ENCODE data around the gene GASK1B.

The GASK1B gene

DNA sequence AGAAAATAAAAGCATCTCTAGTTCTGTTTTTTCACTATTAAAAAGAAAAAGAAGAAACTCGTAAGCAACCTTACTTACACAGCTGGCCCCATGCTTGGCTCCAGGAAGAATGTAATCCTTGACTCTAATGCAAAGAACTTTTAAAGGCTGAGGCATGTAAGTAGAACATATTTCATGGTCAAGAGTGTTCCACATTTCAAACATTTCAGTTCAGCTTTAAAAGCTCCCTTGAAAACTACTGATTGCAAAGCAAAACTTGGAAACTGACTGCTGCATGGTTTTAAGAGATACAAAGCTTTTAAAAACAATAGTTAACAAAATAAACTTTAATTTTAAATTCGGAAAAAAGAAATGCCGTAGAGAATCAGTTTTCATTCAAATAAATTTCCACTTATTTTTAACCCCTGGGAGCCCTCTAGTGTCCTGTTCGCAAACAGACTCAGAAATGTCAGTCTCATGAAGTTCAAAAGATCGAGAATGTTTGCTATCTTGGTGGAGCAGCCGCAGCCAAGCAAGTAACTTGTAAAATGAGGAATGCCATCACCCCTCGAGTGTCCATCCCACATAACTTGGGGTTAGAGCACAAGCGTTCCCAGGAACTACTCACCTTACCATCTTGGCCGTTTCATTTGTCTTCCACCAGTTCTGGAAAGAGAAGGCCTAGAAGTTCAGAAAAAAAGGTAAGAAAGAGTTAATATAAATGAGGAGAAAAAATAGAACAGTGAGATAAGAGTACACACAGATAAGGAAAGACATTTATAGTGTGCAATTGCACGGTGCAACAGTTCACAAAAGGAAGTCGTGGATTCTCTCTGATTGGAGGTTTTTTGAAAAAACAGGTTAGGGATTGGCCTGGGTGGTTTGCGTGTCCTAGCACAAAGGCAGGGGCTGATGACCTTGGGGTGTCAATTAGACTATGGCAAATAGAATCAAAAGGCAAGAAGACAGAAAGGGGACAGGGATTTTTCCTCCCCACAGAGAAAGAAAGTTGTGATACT is at the start of gene GASK1B:
Gene GASK1B, minus strand, starts transcription at position 765 of the 998 bp plus-strand sequence. CDS start 1,650 bp downstream, outside the sequence.
- DNase-seq (ENCODE audit: low spot score) = no peak

DNA sequence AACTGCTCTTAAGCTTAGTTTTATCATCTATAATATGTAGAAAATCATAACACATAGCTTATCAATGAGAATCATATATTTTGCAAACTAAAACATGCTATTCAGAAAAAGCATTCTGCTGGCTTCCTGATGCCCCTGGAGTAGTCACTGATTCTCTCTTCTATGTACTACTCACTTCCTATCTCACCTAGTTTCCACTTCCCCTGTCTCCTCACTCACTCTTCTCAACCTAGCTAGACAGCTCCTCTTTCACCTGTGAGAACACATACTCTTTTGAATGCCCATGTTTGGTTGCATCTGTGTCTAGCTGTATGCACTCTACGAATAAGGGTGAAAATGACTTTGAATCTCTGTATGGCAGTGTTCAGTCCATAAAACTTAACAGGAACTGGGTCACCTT is 46.8 kb upstream of the GASK1B start:
- no peak for DNase-seq (ENCODE audit: low spot score)

DNA sequence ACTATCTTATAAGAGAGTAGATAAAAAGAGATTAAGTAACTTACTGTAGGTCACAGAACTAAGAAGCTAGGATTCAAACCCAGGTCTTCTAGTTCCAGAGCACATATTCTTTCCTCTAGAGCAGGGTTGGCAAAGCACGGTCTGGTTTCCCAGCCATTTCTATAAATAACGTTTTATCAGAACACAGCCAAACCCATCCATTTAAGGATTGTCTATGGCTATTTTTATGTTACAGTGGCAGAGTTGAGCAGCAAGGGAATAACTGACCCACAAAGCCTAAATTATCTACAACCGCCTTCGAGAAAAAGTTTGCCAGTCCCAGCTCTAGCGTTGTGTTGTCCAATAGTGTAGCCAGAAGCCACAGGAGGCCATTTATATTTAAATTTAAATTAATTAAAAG is 44.9 kb upstream of the GASK1B start:
- DNase-seq (ENCODE audit: low spot score) = no peak

DNA sequence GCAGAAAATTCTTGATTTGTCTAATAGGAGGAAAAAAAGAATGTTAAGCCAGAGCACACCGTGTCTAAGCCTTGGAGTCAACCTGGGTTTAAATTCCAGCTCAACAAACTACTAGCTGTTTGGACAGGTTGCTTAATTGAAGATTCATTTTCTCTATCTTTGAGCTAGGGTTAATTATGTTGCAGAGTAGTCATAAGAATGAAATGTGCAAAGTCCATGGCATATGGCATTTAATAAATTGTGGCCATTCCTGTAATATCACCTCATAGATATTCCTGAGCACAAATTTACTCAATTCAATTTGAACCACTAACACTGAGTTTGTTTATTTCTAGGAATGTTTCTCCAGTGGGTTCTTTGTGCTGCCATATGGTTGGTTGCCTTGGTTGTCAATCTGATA is 42.0 kb upstream of the GASK1B start:
- DNase-seq (ENCODE audit: low spot score) = no peak

DNA sequence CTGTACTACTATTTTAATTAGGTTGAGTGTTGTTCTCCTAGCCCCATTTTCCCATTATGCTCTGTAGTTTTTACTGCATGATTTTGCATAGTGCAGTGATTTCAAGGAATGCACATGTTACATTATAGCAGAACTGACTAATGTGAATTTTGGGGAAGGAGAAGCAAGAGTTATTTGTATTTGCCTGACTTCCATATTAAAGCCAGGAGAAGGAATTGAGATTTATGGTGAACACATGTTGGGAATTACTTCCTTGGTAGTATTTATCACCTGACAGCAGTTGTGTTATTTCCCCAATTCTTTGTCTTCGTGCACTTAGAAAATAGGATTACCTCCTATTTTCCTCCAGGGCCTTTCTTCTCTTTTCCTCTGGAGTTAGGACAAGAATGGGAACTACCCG is 40.6 kb upstream of the GASK1B start:
- no peak for DNase-seq (ENCODE audit: low spot score)

DNA sequence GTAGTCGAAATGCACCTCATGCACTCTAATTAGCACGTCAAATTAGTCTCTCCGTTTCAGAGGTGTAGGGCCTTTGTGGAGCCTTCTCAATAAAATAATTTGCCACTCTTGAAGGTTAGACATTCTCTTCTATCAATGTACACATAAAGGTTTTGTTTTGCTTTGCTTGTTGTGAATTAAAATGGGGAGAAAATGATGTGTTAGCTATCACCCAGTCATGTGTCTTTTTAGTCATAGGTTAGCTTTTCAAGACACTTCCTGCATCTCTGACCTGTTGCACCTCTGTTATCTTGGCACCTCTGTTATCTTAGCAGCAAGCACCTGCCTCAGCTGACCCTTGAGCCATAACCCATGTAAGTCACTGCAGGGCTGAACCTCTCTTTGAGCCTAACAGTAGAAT is 38.4 kb upstream of the GASK1B start:
- no peak for DNase-seq (ENCODE audit: low spot score)

DNA sequence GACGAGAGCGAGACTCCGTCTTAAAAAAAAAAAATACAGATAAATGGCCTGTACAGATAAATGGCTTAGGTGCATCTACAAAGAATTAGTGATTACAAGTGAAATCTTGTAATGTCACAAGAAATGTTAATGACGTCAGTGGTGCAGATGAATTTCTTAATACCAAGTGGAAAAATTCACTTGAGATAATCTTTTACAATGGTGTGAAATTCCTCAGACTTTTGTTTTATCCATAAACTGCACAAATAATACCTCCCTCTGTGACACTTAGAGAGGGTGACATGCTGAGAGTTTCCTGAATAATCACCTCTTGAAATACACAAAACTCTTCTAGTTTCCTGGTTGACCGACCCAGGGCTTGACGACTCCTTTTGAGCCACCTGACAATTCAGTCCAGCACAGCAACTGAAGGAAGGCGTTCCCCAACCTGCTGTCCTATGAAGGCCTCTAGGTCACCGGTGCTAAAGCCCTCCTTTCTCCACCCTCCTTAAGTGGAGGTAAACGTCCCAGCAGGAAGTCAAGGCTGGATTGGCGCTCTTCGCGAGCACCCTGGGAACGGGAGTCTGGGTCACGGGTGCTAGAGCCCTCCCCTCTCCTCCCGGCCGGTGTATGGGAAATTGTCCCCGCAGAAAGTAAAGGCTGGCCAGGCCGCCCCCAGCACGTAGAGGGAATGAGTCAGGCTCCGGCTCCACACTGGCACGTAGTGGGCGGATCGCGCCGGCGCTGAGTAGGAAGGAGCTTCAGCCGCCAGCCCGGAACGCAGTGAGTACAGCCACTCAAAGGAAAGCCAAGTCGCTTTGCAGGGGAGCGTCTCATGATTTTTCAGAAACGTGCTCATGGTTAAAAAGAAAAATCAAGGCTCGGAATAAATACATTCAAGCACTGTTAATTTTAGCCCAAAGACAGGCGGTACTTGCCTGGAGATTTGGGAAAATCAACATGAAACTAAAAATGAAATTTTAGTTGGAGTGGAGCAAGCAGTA is 37.3 kb upstream of the GASK1B start, which contains the start of gene TMEM144:
Gene TMEM144, plus strand, starts transcription at position 662 of the 983 bp plus-strand sequence. CDS start 2,182 bp downstream, outside the sequence.
- no peak for DNase-seq (ENCODE audit: low spot score)

DNA sequence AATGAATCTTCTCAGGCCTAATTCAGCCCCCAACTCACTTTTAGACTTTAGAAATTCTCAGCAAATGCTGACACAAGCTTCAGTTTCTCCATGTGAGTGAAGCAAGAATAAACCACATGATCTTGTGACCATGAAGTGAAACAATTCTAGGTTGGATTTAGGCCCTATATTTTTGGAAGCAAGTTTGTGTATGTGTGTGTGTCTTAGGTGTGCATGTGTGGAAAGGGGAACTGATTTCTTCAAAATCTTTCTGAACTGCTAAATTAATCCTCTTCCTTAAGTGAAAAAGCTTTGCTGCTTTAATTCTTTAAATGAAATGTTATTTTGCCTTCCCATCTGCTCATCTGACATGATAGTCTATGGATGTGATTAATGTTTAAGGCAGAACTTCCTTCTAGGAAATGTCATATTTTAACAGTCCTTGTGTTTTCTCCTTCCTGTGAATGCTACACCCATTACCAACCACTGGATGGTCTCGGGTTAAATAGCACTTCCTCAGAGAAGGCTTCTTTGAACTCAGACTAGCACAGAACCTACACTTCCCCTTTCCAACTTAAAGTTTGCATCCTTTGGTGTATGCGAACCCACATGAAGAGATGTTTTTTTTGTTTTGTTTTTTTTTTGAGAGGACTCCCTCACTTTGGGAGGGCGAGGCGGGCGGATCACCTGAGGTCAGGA is 36.3 kb upstream of the GASK1B start:
- no peak for DNase-seq (ENCODE audit: low spot score)

DNA sequence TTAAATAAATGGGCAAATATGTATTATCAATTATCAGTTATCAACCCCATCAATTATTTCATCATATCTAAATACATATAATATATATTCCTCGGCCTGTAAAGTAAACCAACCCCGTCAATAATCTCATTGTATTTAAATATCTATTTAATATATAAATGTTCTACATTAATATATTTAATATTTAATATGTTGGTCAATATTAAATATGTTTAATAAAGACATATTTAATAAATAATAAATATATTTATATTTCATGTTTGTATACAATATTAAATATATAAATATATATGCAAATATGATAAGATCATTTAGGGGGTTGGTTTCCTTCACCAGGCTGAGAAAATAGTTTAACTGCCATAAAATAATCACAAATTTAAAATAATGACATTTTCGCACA is 31.1 kb upstream of the GASK1B start:
- no peak for DNase-seq (ENCODE audit: low spot score)

DNA sequence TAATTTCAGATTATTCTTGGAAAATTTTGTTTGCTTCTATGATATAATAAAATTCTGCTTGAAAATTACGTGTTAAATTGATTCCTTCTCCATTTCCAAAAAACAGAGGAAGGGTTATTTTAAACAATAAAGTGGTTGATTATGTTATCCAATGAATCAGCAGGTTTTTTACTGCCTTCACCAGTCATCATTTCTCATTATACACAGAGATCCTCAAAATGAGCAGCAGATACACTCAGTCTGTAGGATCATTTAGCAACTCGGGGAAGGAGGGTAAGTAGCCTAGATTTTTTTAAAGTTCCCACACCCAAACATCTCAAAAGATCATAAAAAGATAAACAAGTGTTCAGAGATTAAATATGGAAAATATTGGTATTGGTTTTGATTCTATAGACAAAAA is 30.6 kb upstream of the GASK1B start:
- DNase-seq (ENCODE audit: low spot score) = no peak

DNA sequence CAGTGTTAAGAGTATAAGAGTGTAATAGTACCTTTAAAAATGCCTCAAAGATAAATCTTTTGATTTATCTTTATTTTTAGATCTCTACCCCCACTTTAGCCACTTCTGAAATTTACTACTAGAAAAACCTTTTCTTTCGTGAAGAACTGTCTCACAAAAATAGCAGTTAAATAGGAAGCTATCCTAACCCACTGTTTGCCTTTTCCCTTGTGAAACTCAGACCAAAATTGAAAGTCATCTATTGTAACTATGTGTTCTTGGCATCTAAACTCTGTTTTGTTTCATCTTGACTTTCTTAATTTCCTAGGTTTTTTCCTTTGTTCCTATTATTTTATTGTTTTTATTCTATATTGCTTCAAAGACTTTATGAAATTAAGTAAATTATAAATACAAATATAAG is 29.7 kb upstream of the GASK1B start:
- DNase-seq (ENCODE audit: low spot score) = no peak

DNA sequence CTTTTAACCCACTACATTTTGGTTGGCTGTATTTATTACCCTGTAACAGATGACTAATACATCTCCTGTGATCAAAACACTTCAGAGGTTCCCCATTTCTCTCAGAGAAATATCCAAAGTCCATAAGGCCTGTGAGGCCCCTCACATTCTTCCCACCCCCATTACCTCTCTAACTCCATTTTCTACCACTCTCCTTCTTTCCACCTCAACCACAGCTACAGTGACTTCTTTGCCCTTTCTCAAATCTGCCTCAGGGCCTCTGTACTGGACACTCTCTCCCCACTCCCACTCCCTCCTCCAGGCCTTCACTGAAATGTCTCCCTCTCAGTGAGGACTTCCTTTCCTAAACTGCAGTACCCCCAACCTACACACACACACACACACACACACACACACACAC is 29.1 kb upstream of the GASK1B start:
- no peak for DNase-seq (ENCODE audit: low spot score)

DNA sequence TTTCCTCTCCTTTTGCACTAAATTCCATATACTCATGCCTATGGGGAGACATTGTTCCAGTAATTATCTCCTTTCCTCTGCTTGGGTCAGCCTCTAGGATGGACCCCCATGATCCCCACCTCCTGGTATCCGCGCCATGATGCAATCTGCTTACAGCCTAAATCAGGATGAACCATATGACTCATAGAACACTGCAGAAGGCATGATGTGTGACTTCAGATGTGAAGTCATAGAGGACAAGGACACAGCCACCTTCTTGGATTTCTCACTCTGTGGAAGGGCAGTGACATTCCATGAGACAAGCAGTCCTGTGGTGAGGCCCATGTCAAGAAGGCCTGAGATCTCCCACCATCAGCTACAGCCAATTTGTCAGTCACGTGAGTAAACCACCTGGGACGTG is 28.5 kb upstream of the GASK1B start:
- no peak for DNase-seq (ENCODE audit: low spot score)

DNA sequence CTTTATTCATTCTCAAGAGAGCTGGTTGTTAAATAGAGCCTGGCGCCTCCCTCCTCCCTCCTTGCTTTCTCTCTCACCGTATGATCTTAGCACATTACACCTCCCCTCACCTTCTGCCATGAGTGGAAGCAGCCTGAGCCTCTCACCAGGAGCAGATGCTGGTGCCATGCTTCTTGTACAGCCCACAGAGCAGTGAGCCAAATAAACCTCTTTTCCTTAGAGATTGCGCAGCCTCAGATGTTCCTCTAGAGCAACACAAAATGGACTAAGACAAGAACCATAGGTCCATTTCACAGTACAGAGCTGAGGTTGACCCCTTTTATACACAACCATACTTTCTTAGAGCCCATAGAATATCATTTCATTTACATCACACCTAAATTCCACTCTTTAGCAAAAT is 27.4 kb upstream of the GASK1B start:
- no peak for DNase-seq (ENCODE audit: low spot score)

DNA sequence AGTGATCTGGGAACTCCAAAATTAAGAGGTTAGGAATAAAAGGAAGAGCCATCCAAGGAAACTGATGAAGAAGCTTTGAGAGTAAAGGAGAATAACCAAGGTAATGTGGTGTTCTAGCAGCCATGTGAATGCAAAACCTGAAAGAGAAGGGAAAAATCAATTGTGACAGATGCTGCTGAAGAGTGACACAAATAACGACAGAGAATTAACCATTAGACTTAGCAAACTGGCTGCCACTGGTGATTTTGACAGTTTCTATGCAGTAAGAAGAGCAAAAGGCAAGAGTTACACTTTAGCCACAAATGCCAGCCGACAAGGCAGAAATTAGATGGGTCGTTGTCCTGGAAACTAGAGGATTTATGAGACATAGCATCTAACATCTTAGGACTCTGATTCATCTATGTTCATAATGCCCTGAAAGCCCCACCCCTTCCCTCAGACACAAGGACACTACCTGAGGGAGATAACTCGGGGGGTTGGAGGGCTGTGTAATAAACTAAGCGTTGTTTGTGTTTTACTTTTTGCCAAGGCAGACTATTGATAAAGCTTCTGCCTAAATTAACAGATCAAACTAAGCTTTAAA is 24.5 kb upstream of the GASK1B start:
- DNase-seq (ENCODE audit: low spot score) = no peak

DNA sequence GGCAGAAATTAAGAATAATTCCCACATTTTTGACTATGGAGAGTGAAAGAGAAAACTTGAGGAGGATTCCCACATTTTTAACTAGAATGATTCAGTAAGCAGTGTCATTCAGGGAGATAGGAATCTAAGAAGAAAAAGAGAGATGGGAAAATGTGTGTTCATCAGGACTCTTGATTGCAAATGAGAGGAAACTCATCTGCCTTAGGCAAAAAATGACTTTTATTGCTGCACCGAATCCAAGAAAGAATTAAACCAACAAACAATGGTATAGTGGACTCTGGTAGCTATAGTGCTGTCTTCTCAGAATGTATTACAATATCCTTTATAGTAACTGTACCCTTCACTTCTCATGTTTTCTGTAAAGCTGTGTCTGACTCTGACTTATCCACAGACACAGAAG is 22.5 kb upstream of the GASK1B start:
- no peak for DNase-seq (ENCODE audit: low spot score)

DNA sequence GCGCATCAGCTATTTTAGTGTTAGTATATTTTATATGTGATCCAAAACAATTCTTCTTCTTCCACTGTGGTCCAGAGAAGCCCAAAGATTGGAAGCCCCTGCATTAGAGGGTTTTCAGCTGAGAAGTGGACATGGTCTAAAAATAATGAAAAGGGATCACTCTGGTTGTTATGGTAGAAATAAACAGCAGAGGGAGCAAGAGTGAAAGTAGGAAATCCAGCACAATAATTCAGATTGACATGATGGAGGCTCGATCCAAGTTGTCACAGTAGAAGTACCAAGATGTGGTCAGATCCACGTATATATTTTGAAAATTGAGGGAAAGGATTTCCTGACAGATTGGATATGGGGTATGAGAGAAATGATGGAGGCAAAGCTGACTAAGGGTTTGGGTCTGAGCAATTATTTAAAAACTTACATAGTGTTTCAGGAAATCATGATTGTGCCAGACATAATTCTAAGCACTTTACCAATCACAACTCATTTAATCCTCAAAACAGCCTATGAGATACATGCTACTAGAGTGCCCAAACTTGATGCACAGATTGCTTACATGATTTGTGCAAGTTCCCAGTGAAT is 20.4 kb upstream of the GASK1B start:
- DNase-seq (ENCODE audit: low spot score) = no peak

DNA sequence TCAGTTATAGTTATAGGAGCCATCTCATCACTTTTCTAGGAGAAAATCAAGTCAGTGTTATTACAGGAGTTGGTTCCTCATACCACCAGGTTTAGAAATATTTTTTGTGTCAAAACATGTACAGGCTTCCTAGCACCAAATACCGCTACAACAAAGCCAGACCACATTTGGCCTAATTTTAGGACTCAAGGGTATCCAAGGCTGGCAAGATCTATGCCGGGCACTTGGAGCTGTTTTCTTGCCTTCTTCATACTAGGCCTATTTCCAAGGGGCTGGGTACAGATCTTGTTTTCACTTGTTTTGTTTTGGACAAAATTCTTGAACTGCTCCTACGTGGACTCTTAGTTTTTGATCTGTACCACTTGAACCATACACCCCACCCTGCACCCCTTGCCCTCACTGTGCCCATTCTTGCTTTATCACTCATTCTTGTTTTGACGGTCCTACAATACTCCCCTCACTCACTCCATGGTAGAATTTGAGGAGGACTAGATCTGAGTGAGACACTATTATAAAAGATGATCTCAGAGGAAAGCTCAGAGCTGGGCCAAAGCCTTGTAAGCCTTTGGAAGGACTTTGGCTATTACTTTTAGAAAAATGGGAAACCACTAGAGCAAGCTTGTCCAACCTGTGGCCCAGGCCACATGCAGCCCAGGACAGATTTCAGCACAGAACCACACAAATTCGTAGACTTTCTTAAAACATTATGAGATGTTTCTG is 19.8 kb upstream of the GASK1B start:
- no peak for DNase-seq (ENCODE audit: low spot score)

DNA sequence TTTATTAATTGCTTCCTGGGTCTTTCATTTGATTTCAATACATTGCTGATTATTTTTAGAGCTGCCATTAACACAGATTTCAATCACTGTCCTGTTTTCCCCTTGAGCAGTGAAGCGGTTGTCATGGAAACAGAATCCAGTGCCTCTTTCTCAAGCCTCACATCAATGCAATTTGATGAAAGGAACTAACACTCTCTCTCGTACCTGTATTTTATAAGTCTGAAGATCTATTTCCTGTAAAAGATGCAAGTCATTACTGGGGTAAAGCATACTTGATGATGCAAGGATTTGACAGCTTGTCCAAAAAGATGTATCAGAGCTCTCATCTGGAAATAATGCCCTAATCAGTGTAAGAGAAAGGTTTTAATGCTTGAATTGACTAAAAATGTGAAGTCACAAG is 17.9 kb upstream of the GASK1B start:
- no peak for DNase-seq (ENCODE audit: low spot score)

DNA sequence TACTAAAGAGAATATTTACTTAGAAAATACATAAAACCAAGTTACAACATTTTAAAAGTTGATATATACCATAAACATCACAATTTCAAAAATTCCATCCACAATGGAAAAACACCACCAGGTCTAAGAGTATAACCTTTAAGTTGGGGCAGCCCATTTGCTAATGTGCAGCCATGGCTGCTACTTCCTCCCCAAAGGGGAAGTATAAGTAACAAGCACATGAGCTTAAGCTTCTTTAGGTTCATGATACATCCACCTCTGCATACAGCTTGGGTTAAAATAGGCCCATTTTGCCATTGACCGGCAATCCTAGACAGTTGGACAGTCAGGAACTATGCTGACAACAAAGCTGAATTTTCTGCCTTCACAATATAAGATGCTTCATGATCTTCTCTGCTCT is 16.6 kb upstream of the GASK1B start:
- DNase-seq (ENCODE audit: low spot score) = no peak

DNA sequence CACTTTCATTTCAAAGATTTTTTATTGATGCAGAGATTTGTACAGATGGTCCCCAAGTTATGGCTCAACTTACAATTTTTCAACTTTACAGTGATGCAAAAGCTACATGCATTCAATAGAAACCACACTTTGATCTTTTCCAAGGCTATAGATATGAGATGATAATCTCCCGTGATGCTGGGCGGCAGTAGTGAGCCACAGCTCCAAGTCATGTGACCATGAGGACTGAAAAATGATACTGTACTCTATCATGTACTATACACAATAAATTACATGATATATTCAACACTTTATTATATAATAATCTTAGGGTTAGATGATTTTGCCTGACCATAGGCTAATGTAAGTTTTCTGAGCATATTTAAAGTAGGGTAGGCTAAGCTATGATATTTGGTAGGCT is 14.0 kb upstream of the GASK1B start:
- DNase-seq (ENCODE audit: low spot score) = no peak
